GM12878 (cell line): ENCODE data around the gene UTF1. TPM values are rescaled to one million over a fixed set of nuclear protein-coding genes. Genes with fewer than 3 reads are reported as not detected.

Experiments used
- ATAC-seq: fragments of 200-7000 bp; cut with Tn5 transposase; 3 replicates; pipeline ENCODE4 v1.9.1; 2020; ENCODE audit warnings: mild to moderate bottlenecking, moderate library complexity
- BruUV-seq: library from RNA; stranded (reverse); fragments of 400-500 nt; replicated peaks from 2 replicates; lab custom pipeline; 2021; lab: Mats Ljungman, UMichigan
- CTCF ChIA-PET: fragments of 300-600 bp; sonication (Branson Sonifier 250); formaldehyde crosslinking; extraction: SDS; loops from one replicate; lab custom pipeline; 2021; ENCODE audit warnings: inconsistent platforms; lab: Yijun Ruan, JAX
- POLR2A ChIA-PET: fragments of 350-600 bp; formaldehyde crosslinking; extraction: SDS; loops from one replicate; lab custom pipeline; 2021; ENCODE audit warnings: inconsistent platforms; lab: Charles Lee
- RAD21 ChIA-PET: fragments of 300-600 bp; sonication (Branson Sonifier 250); formaldehyde crosslinking; loops from one replicate; lab custom pipeline; 2023; ENCODE audit warnings: antibody characterized with exemption; ENCODE audit not compliant: unreplicated experiment; lab: Charles Lee
- SMC1A ChIA-PET: fragments of 300-600 bp; sonication (Branson Sonifier 250); formaldehyde crosslinking; loops from one replicate; lab custom pipeline; 2023; ENCODE audit not compliant: unreplicated experiment, uncharacterized antibody; lab: Charles Lee
- DNase-seq: peaks from one replicate; pipeline ENCODE4 v3.0.0-alpha.2; 2011; ENCODE audit warnings: low read depth, low spot score
- FAIRE-seq: peaks from 3 replicates; lab custom pipeline; 2011; peaks lifted over from hg19 to GRCh38; lab: Jason Lieb, UNC
- H2AFZ ChIP-seq: 2 replicates; pipeline ENCODE4 v1.6.0; 2011; ENCODE audit warnings: low read depth, low read length, control low read depth; ENCODE audit not compliant: control insufficient read depth
- H3K27ac ChIP-seq: 2 replicates; pipeline ENCODE4 v1.5.1; 2011; ENCODE audit warnings: control low read depth; ENCODE audit not compliant: control insufficient read depth, insufficient read depth
- H3K27me3 ChIP-seq, 2 experiments: replicated peaks in 1 of 2; 2 replicates each; pipeline versions ENCODE4 v1.6.0 to v1.6.1; 2011; ENCODE audit warnings: low read length in 1 of 2; ENCODE audit not compliant: control insufficient read depth in 2 of 2, insufficient read depth in 2 of 2
- H3K36me3 ChIP-seq, 2 experiments: 2 replicates each; pipeline ENCODE4 v1.5.1; 2011; ENCODE audit warnings: low read length in 1 of 2; ENCODE audit not compliant: control insufficient read depth in 2 of 2, insufficient read depth in 2 of 2
- H3K4me1 ChIP-seq: 2 replicates; pipeline ENCODE4 v1.6.1; 2011; ENCODE audit warnings: mild to moderate bottlenecking, low read length, moderate library complexity, mixed read lengths; ENCODE audit not compliant: control insufficient read depth, insufficient read depth
- H3K4me2 ChIP-seq: 2 replicates; pipeline ENCODE4 v1.6.0; 2011; ENCODE audit warnings: control low read depth; ENCODE audit not compliant: control insufficient read depth, insufficient read depth
- H3K4me3 ChIP-seq: fragments of 200-600 bp; sonication (generic); 2 replicates; pipeline ENCODE4 v1.5.1; 2016
- H3K79me2 ChIP-seq: 2 replicates; pipeline ENCODE4 v1.6.0; 2011; ENCODE audit warnings: low read length; ENCODE audit not compliant: control insufficient read depth, insufficient read depth
- H3K9ac ChIP-seq: 2 replicates; pipeline ENCODE4 v1.8.0; 2011; ENCODE audit warnings: low read length, control low read depth, mixed read lengths; ENCODE audit not compliant: control insufficient read depth, insufficient read depth
- H3K9me3 ChIP-seq: replicated peaks from 3 replicates; pipeline ENCODE4 v1.5.1; 2011; ENCODE audit warnings: mild to moderate bottlenecking, low read length; ENCODE audit not compliant: control insufficient read depth, insufficient read depth
- H4K20me1 ChIP-seq: 2 replicates; pipeline ENCODE4 v1.6.0; 2011; ENCODE audit not compliant: control insufficient read depth, insufficient read depth
- ATF7 ChIP-seq: fragments of 450-650 bp; IDR thresholded peaks from 2 replicates; pipeline ENCODE4 v1.6.1; 2016; ENCODE audit warnings: low read depth, mild to moderate bottlenecking
- EED ChIP-seq: sonication (generic); IDR thresholded peaks from 2 replicates; pipeline ENCODE4 v1.6.1; 2016; ENCODE audit warnings: antibody characterized with exemption, low read depth
- FOXM1 ChIP-seq: IDR thresholded peaks from 2 replicates; pipeline ENCODE4 v1.6.1; 2012; ENCODE audit warnings: low read depth, mild to moderate bottlenecking, inconsistent platforms, low read length, moderate library complexity
- IKZF1 ChIP-seq: fragments of 450-650 bp; conservative IDR thresholded peaks from 2 replicates; pipeline ENCODE4 v1.6.1; 2017; ENCODE audit warnings: antibody characterized with exemption, mild to moderate bottlenecking
- IKZF2 ChIP-seq, 2 experiments: fragments of 450-650 bp; IDR thresholded peaks; 2 replicates each; pipeline ENCODE4 v1.6.1; 2017; ENCODE audit warnings: mild to moderate bottlenecking in 2 of 2, moderate library complexity in 2 of 2
- RUNX3 ChIP-seq: IDR thresholded peaks from 2 replicates; pipeline ENCODE4 v1.6.1; 2012; ENCODE audit warnings: low read length, inconsistent platforms
- SP1 ChIP-seq: IDR thresholded peaks from one replicate; pipeline ENCODE4 v1.6.1; 2011; ENCODE audit warnings: low read depth, low read length
- WGBS: methylation state at CpG from one replicate; pipeline ENCODE4 v1.1.6; 2016; ENCODE audit warnings: low lambda C conversion rate; ENCODE audit not compliant: insufficient replicate concordance, insufficient coverage; ENCODE audit errors: missing lambda C conversion rate; 5-methylcytosine and 5-hydroxymethylcytosine counted together
- in situ Hi-C: fragments of 300-500 bp; cut with MboI; formaldehyde crosslinking; loops from 9 replicates; pipeline ENCODE4 v1.14.3; 2018; ENCODE audit warnings: mixed read lengths
- intact Hi-C: fragments of 100-400 bp; cut with micrococcal nuclease; formaldehyde crosslinking; loops from one replicate; pipeline ENCODE4 v1.14.2; 2022; ENCODE audit not compliant: unreplicated experiment
- polyA plus RNA-seq, 11 experiments: library from polyadenylated mRNA; depleted of rRNA in 4 of 11; unstranded in 6 of 11; stranded (reverse) in 5 of 11; fragments of >200 nt; fragmentation: Nextera tagmentation in 4 of 11; fragmentation: Illumina TruSeq in 1 of 11; extraction: Ambion mirVana in 4 of 11; extraction: Trizol in 1 of 11; gene quantifications; 1 replicate in 1 of 11; 2 replicates in 10 of 11; pipeline versions ENCODE4 v1.2.1 to v1.2.3, GENCODE V29; 2011 to 2016; ENCODE audit warnings: inconsistent platforms in 2 of 11, missing spikeins in 2 of 11, low read depth in 1 of 11
- total RNA-seq, 4 experiments: library from RNA; depleted of rRNA in 3 of 4; stranded (reverse); fragments of >200 nt in 3 of 4; fragmentation: Illumina TruSeq in 1 of 4; extraction: Trizol in 1 of 4; gene quantifications; 2 replicates each; pipeline versions ENCODE4 v1.2.1 to v1.2.3, GENCODE V29; 2013 to 2021

The UTF1 gene
- total and polyA plus RNA-seq, 10 of the 15 experiments (the other 5 are each of a cell fraction or from before 2014, with no cell fraction given) = not detected

- Histone ChIP-seq H3K36me3 (peaks cover 0 to 1% of the 10 kb centered on the region in 2 experiments; a peak in 1 of 4 replicates), H3K4me2 (no peak overlapping the region; the same call in 1 of the 2 replicates), H2AFZ (no peak overlapping the region; the same call in 1 of the 2 replicates), H3K4me1 (peaks cover 30% of the 10 kb centered on the region), H3K79me2 (no peaks in the 10 kb centered on the region), H3K4me3 (no peak overlapping the region), H4K20me1 (no peaks in the 10 kb centered on the region), H3K27me3 (no peaks in the 10 kb centered on the region), H3K9ac (no peak overlapping the region), H3K9me3 (no peaks in the 10 kb centered on the region), H3K27ac (no peak overlapping the region)
- SMC1A ChIA-PET = interaction anchor here (1.5 kb wide), 1 partner anchor 71 kb away, joined by 4 read pairs; no protein-coding TSS in a partner anchor
- ATAC-seq (no peak), DNase-seq (no peak), FAIRE-seq (no peak)
- BruUV-seq = no TSS peak
- TF ChIP-seq RUNX3 (peak; percentile 72), FOXM1 (no peak), EED (peak; percentile 69), IKZF1 (peak; percentile 28; the same call in 1 of the 2 replicates), IKZF2 (IDR thresholded peaks at IDR 0.05) (0 out of 4 replicates have a peak, but pooled peaks of 1 of the 2 experiments have one; percentile 27), ATF7 (peak; percentile 91), SP1 (no peak)
- RAD21 ChIA-PET = no interaction called here
- intact Hi-C loops = no loop called here
- in situ Hi-C loops = no loop called here
- CTCF ChIA-PET = interaction anchor here (1.0 to 2.2 kb wide), 4 partner anchors 16 to 48 kb away, joined by 3 to 12 read pairs (median 6); no protein-coding TSS in a partner anchor
- 30% methylated on average over 24 of the region's 24 CpGs for WGBS
- POLR2A ChIA-PET = no interaction called here
These were observed 29.0 kb downstream of the UTF1 start for GRCh38 chr10:133258818-133259601.
